Heart left ventricle (tissue), 16 donors: ENCODE data around the gene IGIP. TPM values are rescaled to one million over a fixed set of nuclear protein-coding genes. Genes with fewer than 3 reads are reported as not detected.

ENCODE experiments used
- ATAC-seq, 4 donors: fragments of 200-7000 bp; cut with Tn5 transposase; one replicate each; pipeline ENCODE4 v1.9.1; 2020 to 2022; ENCODE audit warnings: moderate library complexity in 4 of 4, mild to moderate bottlenecking in 3 of 4, moderate number of reproducible peaks in 1 of 4
- DNase-seq, 5 donors: peaks; one replicate each; pipeline ENCODE4 v3.0.0-alpha.2; 2020
- H3K27ac ChIP-seq, 12 donors: fragments of 200-600 bp; sonication (generic) in 4 of 12; one replicate each; pipeline versions ENCODE4 v1.5.0 to v1.8.0; 2016 to 2022; ENCODE audit warnings: mild to moderate bottlenecking in 2 of 12
- H3K27me3 ChIP-seq, 9 donors: fragments of 200-600 bp; sonication (generic) in 2 of 9; one replicate each; pipeline versions ENCODE4 v1.5.1 to v1.8.0; 2016 to 2022; ENCODE audit warnings: mild to moderate bottlenecking in 3 of 9
- H3K36me3 ChIP-seq, 9 donors: fragments of 200-600 bp; sonication (generic) in 2 of 9; one replicate each; pipeline versions ENCODE4 v1.5.0 to v1.8.0; 2018 to 2022; ENCODE audit warnings: mild to moderate bottlenecking in 2 of 9
- H3K4me1 ChIP-seq, 12 donors: fragments of 200-600 bp; sonication (generic) in 4 of 12; one replicate each; pipeline versions ENCODE4 v1.5.0 to v1.8.0; 2016 to 2022; ENCODE audit warnings: mild to moderate bottlenecking in 3 of 12
- H3K4me3 ChIP-seq, 12 donors: fragments of 200-600 bp; sonication (generic) in 4 of 12; one replicate each; pipeline versions ENCODE4 v1.5.0 to v1.8.0; 2017 to 2022; ENCODE audit warnings: mild to moderate bottlenecking in 9 of 12, moderate library complexity in 4 of 12
- H3K9me3 ChIP-seq, 12 donors: fragments of 200-600 bp; sonication (generic) in 4 of 12; one replicate each; pipeline versions ENCODE4 v1.5.0 to v1.8.0; 2016 to 2022; ENCODE audit warnings: mild to moderate bottlenecking in 1 of 12
- CTCF ChIP-seq, 12 donors: fragments of 200-600 bp; sonication (generic) in 4 of 12; IDR thresholded peaks; one replicate each; pipeline versions ENCODE4 v1.5.0 to v1.8.0; 2018 to 2022; ENCODE audit warnings: antibody characterized with exemption in 12 of 12, mild to moderate bottlenecking in 5 of 12
- POLR2A ChIP-seq, 2 donors: fragments of 450-650 bp; IDR thresholded peaks; one replicate each; pipeline ENCODE4 v1.6.1; 2017; ENCODE audit warnings: antibody characterized with exemption in 2 of 2, mild to moderate bottlenecking in 2 of 2, moderate library complexity in 2 of 2
- WGBS, 4 donors: extraction: QIAGEN DNeasy Blood & Tissue Kit in 2 of 4; methylation state at CpG; one replicate each; pipeline versions ENCODE4 v1.1.5 to v1.1.7; 2013 to 2018; 5-methylcytosine and 5-hydroxymethylcytosine counted together
- intact Hi-C, 10 donors: fragments of 100-400 bp; cut with DNase I; formaldehyde crosslinking; loops; one replicate each; pipeline versions ENCODE4 v1.11.1 to v1.14.2; 2022
- polyA plus RNA-seq, 2 donors: library from polyadenylated mRNA; stranded (reverse); fragments of 200-250 nt; gene quantifications; one replicate each; pipeline ENCODE4 v1.2.3, GENCODE V29; 2013
- total RNA-seq, 9 donors: library from RNA; depleted of rRNA in 2 of 9; stranded (reverse); fragments of >200 nt in 2 of 9; fragmentation: NEBNext Ultra II Directional in 3 of 9; extraction: Animal tissue kit (Norgen Biotek cat#: 25700) in 3 of 9; gene quantifications; one replicate each; pipeline versions ENCODE4 v1.1.0 to v1.2.4, GENCODE V29; 2016 to 2023
- donor health status: ischemic (EF 13 %, LVEDD 7.1; RV severe dilation, severe dysfunction).
- donor health status: healthy with polysubstance abuse.
- donor health status: DM: no; HTN: yes; CAD: no.
- donor health status: DM: no; HTN: no; CAD: no.
- donor health status: ischemic (EF 25% LVEDD 6.9; RV normal size, moderate dysfunction).
- donor health status: ischemic (EF 25% LVEDD 5.7; RV mildly dilated, moderate dysfunction).
- donor health status: healthy.
- donor health status: DM: yes; HTN: yes; CAD: no.
- donor health status: ischemic (EF 35%, LVEDD 5.7; RV mildly dilated, moderate dysfunction).
- donor health status: nonischemic (EF 11% LVEDD 7.7; RV severe dilation, severe dysfunction).
- donor health status: DM: yes; HTN: yes; CAD: no.
- donor health status: PGD.
- donor health status: ischemic (EF 29% LVEDD 5.4; RV normal size, mild dysfunction).
- donor health status: nonischemic (EF 23%, LVEDD 6.1; RV moderate dilation, normal function).

The IGIP gene
- total and polyA plus RNA-seq, 11 donors = 5.8 to 18.3 (median 10.5) TPM

GRCh38 chr5:140166911-140167310 lies 41.2 kb downstream of the IGIP start:
- DNase-seq (no peak), ATAC-seq (no peak)
- intact Hi-C loops = loop anchor here in 2 of 10 donors (5.0 kb wide), 2 partner anchors 185 to 190 kb away; no protein-coding TSS in a partner anchor
- Histone ChIP-seq H3K4me1 (peaks cover 0 to 16% (median 6%) of the 10 kb centered on the region in 12 donors), H3K27ac (no peak overlapping the region), H3K27me3 (no peaks in the 10 kb centered on the region), H3K9me3 (no peaks in the 10 kb centered on the region), H3K36me3 (no peaks in the 10 kb centered on the region), H3K4me3 (no peak overlapping the region)
- TF ChIP-seq POLR2A (IDR thresholded peaks at IDR 0.05) = no peak
- no peak for TF ChIP-seq CTCF (IDR thresholded peaks at IDR 0.05)

GRCh38 chr5:140168371-140168770 lies 42.6 kb downstream of the IGIP start:
- H3K27me3 ChIP-seq = no peaks in the 10 kb centered on the region
- intact Hi-C loops = loop anchor here in 2 of 10 donors (5.0 kb wide), 2 partner anchors 184 to 189 kb away; no protein-coding TSS in a partner anchor
- H3K36me3 ChIP-seq = no peaks in the 10 kb centered on the region
- DNase-seq = no peak
- no peaks in the 10 kb centered on the region for H3K9me3 ChIP-seq
- no peak overlapping the region for H3K4me3 ChIP-seq
- no peak for ATAC-seq
- no peak for TF ChIP-seq CTCF (IDR thresholded peaks at IDR 0.05)
- no peak for TF ChIP-seq POLR2A (IDR thresholded peaks at IDR 0.05)
- peaks cover 0 to 16% (median 6%) of the 10 kb centered on the region in 12 donors for H3K4me1 ChIP-seq
- H3K27ac ChIP-seq = no peak overlapping the region
- WGBS, 4 donors = 86 to 100% (median 97%) methylated on average over 2 of the region's 2 CpGs

GRCh38 chr5:140169410-140169809 lies 43.7 kb downstream of the IGIP start:
- intact Hi-C loops = loop anchor here in 2 of 10 donors (5.0 kb wide), 2 partner anchors 183 to 188 kb away; no protein-coding TSS in a partner anchor
- no peak overlapping the region for H3K4me3 ChIP-seq
- H3K4me1 ChIP-seq = peaks cover 0 to 18% (median 8%) of the 10 kb centered on the region in 12 donors
- TF ChIP-seq CTCF (IDR thresholded peaks at IDR 0.05) = peak in 7 of 12 donors; percentile 11 to 36 (median 22)
- no peak for TF ChIP-seq POLR2A (IDR thresholded peaks at IDR 0.05)
- no peak overlapping the region for H3K27ac ChIP-seq
- WGBS, 4 donors = 92 to 100% (median 95%) methylated on average over 1 of the region's 1 CpG
- no peaks in the 10 kb centered on the region for H3K27me3 ChIP-seq
- no peak for ATAC-seq
- no peaks in the 10 kb centered on the region for H3K9me3 ChIP-seq
- DNase-seq = no peak
- H3K36me3 ChIP-seq = no peaks in the 10 kb centered on the region

- intact Hi-C loops = loop anchor here in 4 of 10 donors (5.0 kb wide), 3 partner anchors 70 to 180 kb away; partner anchors contain the start of gene HBEGF (in 2 of the 4)
- Histone ChIP-seq H3K27me3 (no peaks in the 10 kb centered on the region), H3K36me3 (no peaks in the 10 kb centered on the region), H3K4me1 (peaks cover 0 to 32% (median 17%) of the 10 kb centered on the region in 12 donors), H3K4me3 (no peak overlapping the region), H3K27ac (no peak overlapping the region), H3K9me3 (no peaks in the 10 kb centered on the region)
- WGBS, 4 donors = 81 to 88% (median 87%) methylated on average over 2 of the region's 2 CpGs
- TF ChIP-seq CTCF (IDR thresholded peaks at IDR 0.05) = no peak
- no peak for TF ChIP-seq POLR2A (IDR thresholded peaks at IDR 0.05)
- ATAC-seq = no peak
- DNase-seq = no peak
Observed at GRCh38 chr5:140172483-140172882, 46.7 kb downstream of the IGIP start.
